Measurements from ENCODE around the gene OR2F1.

DNA sequence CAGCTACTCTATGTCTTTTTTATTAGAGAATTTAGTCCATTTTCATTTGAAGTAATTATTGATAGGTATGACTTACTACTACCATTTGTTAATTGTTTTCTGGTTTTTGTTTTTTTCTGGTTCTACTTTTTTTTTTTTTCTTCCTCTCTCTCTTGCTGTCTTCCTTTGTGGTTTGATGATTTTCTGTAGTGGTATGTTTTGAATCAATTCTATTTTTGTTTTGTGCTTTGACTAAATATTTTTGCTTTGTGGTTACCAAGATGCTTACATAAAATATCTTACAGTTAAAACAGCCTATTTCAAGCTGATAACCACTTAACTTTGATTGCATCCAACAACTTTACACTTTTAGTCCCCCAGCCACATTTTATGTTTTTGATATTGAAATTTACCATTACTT, 22.9 kb upstream of the OR2F1 start:
- TF ChIP-seq NR2F2 (IDR thresholded peaks at IDR 0.05) = no peak
- TF ChIP-seq, protein P1, sequence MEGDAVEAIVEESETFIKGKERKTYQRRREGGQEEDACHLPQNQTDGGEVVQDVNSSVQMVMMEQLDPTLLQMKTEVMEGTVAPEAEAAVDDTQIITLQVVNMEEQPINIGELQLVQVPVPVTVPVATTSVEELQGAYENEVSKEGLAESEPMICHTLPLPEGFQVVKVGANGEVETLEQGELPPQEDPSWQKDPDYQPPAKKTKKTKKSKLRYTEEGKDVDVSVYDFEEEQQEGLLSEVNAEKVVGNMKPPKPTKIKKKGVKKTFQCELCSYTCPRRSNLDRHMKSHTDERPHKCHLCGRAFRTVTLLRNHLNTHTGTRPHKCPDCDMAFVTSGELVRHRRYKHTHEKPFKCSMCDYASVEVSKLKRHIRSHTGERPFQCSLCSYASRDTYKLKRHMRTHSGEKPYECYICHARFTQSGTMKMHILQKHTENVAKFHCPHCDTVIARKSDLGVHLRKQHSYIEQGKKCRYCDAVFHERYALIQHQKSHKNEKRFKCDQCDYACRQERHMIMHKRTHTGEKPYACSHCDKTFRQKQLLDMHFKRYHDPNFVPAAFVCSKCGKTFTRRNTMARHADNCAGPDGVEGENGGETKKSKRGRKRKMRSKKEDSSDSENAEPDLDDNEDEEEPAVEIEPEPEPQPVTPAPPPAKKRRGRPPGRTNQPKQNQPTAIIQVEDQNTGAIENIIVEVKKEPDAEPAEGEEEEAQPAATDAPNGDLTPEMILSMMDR (IDR thresholded peaks at IDR 0.05; ENCODE audit: low read depth, low read length, missing input control) = no peak
- TF ChIP-seq TAF1 (conservative IDR thresholded peaks at IDR 0.05) = no peak
- no peak for TF ChIP-seq JUND (IDR thresholded peaks at IDR 0.05)
